ENCODE measurements around the gene RPL13. TPM values are rescaled to one million over a fixed set of nuclear protein-coding genes. Genes with fewer than 3 reads are reported as not detected.

Gene RPL13
- total and polyA plus RNA-seq, 2 of the 8 experiments (the other 6 are each of a cell fraction or from before 2014, with no cell fraction given), result 2,162 to 7,384 TPM

GRCh38 chr16:89540557-89540956, 19.9 kb upstream of the RPL13 start:
- Histone ChIP-seq H4K8ac (ENCODE audit: extremely low read depth, insufficient read depth, low read length) (no peak overlapping the region), H3K27me3 (replicated peaks in 1 of 4; ENCODE audit: control insufficient read depth in 3 of 4, extremely low read depth in 1 of 4, insufficient read depth in 3 of 4, low read length in 3 of 4) (no peaks in the 10 kb centered on the region), H3K79me2 (ENCODE audit: control insufficient read depth in 1 of 2, insufficient read depth in 2 of 2, low read length in 2 of 2) (peaks cover 0 to under 1% of the 10 kb centered on the region in 2 experiments; a peak in 1 of 4 replicates), H4K91ac (replicated peaks; ENCODE audit: insufficient read length, low read length) (no peak overlapping the region), H2BK15ac (ENCODE audit: low read length) (no peak overlapping the region), H3K4me3 (ENCODE audit: extremely low read depth in 1 of 4, insufficient read depth in 2 of 4, low read depth in 3 of 4, low read length in 4 of 4) (no peak overlapping the region), H3K18ac (ENCODE audit: extremely low read depth, low read length) (no peak overlapping the region), H3K4ac (replicated peaks; ENCODE audit: insufficient read length, low read depth, low read length) (no peak overlapping the region), H3K9ac (replicated peaks in 1 of 4; ENCODE audit: extremely low read depth in 1 of 4, low read depth in 3 of 4, low read length in 3 of 4) (no peak overlapping the region), H2AK5ac (ENCODE audit: low read depth, low read length) (no peak overlapping the region), H3K4me2 (ENCODE audit: insufficient read depth in 1 of 2, low read depth in 2 of 2, low read length in 2 of 2) (no peak overlapping the region), H3K56ac (replicated peaks; ENCODE audit: insufficient read length, low read depth, low read length) (no peak overlapping the region), H3K79me1 (ENCODE audit: low read depth, low read length) (peaks cover 4% of the 10 kb centered on the region; the same call in 1 of the 2 replicates), H2BK5ac (ENCODE audit: low read depth, low read length) (no peak overlapping the region; the same call in 1 of the 2 replicates), H3K14ac (ENCODE audit: insufficient read length) (no peak overlapping the region), H4K20me1 (replicated peaks in 1 of 2; ENCODE audit: control insufficient read depth in 1 of 2, insufficient read depth in 2 of 2, low read length in 2 of 2) (peaks cover 4 to 14% of the 10 kb centered on the region in 2 experiments), H3K23me2 (ENCODE audit: low read depth, low read length) (no peaks in the 10 kb centered on the region), H3K27ac (ENCODE audit: low read depth, low read length) (no peak overlapping the region), H2BK12ac (ENCODE audit: low read depth, low read length) (no peak overlapping the region), H4K5ac (ENCODE audit: insufficient read length, low read depth, low read length) (no peak overlapping the region), H3K4me1 (replicated peaks in 1 of 4; ENCODE audit: control insufficient read depth in 3 of 4, insufficient read depth in 4 of 4, low read length in 3 of 4) (no peaks in the 10 kb centered on the region), H2AFZ (ENCODE audit: low read length) (no peak overlapping the region), H3K36me3 (ENCODE audit: control insufficient read depth in 2 of 4, insufficient read depth in 4 of 4, low read length in 3 of 4) (peaks cover 8 to 31% (median 21%) of the 10 kb centered on the region in 4 experiments), H2BK120ac (replicated peaks; ENCODE audit: low read depth, low read length) (no peak overlapping the region), H3K23ac (ENCODE audit: insufficient read length) (no peak overlapping the region), H3K9me3 (ENCODE audit: insufficient read depth in 2 of 2, low read depth in 1 of 2, low read length in 1 of 2) (no peaks in the 10 kb centered on the region), H2BK20ac (ENCODE audit: low read length) (no peak overlapping the region)
- POLR2A ChIA-PET (ENCODE audit: partially characterized antibody), result interaction anchor here (1.0 to 7.2 kb wide), 3 partner anchors 10 to 17 kb away, joined by 3 to 47 read pairs (median 3); no protein-coding TSS in a partner anchor
- CTCF ChIA-PET (ENCODE audit: partially characterized antibody), result interaction anchor here (0.8 to 1.2 kb wide), 3 partner anchors 9 to 17 kb away, joined by 3 to 6 read pairs (median 4); no protein-coding TSS in a partner anchor
- DNase-seq (ENCODE audit: low read depth in 1 of 2, low spot score in 2 of 2) (no peak), FAIRE-seq (no peak)
- 92% methylated on average over 13 of the region's 13 CpGs; no CpG with 5 or more reads in 1 of the 2 experiments for WGBS, 2 experiments (ENCODE audit: extremely low coverage in 1 of 2, insufficient coverage in 1 of 2, insufficient read length in 1 of 2, insufficient replicate concordance in 2 of 2, low coverage in 1 of 2, low lambda C conversion rate in 2 of 2, missing lambda C conversion rate in 1 of 2)
- TF ChIP-seq SP1 (IDR thresholded peaks at IDR 0.05; ENCODE audit: low read depth, low read length) (no peak), HDAC2 (IDR thresholded peaks at IDR 0.05; ENCODE audit: borderline replicate concordance in 1 of 2, low read depth in 2 of 2, low read length in 2 of 2) (no peak)
- TF ChIP-seq, protein P1, sequence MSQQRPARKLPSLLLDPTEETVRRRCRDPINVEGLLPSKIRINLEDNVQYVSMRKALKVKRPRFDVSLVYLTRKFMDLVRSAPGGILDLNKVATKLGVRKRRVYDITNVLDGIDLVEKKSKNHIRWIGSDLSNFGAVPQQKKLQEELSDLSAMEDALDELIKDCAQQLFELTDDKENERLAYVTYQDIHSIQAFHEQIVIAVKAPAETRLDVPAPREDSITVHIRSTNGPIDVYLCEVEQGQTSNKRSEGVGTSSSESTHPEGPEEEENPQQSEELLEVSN (IDR thresholded peaks at IDR 0.05), result no peak

Measured in H1 (cell line).